HG03354 (cell line): ENCODE data around the gene SPATA31D1.
"Not testable (repeated sequence)": the region's sequence is repeated elsewhere in the genome, so short reads cannot be mapped to it uniquely, and the experiment has no call there.

Experiments used
- ATAC-seq: cut with Tn5 transposase; IDR thresholded peaks from one replicate; pipeline ENCODE4 v1.9.1; 2021; ENCODE audit warnings: mild to moderate bottlenecking; ENCODE audit not compliant: unreplicated experiment, poor library complexity, severe bottlenecking

The SPATA31D1 gene

GRCh38 chr9:81988472-81988871 is at the start of gene SPATA31D1:
Gene SPATA31D1, plus strand, starts transcription at chr9:81988772. Its CDS starts 47 bp downstream, at chr9:81988819.
- not testable (repeated sequence) for ATAC-seq

- not testable (repeated sequence) for ATAC-seq
Measured at GRCh38 chr9:81943393-81943792, 45.2 kb upstream of the SPATA31D1 start, which contains the start of gene SPATA31D3. Gene SPATA31D3, plus strand, starts transcription at chr9:81943500. Its CDS starts 86 bp downstream, at chr9:81943586.

- ATAC-seq: not testable (repeated sequence)
Measured at GRCh38 chr9:81948650-81949049, 39.9 kb upstream of the SPATA31D1 start.

GRCh38 chr9:81953096-81953495 is 35.5 kb upstream of the SPATA31D1 start:
- ATAC-seq: no peak

GRCh38 chr9:81955625-81956024 is 32.9 kb upstream of the SPATA31D1 start:
- ATAC-seq: no peak

- no peak for ATAC-seq
Measured at GRCh38 chr9:81964218-81965171, 24.1 kb upstream of the SPATA31D1 start.

GRCh38 chr9:81968026-81968425 is 20.5 kb upstream of the SPATA31D1 start:
- ATAC-seq: no peak

- ATAC-seq: no peak
Measured at GRCh38 chr9:81969971-81970370, 18.6 kb upstream of the SPATA31D1 start.

GRCh38 chr9:81971727-81972126 is 16.8 kb upstream of the SPATA31D1 start:
- ATAC-seq: no peak

GRCh38 chr9:81974764-81975163 is 13.8 kb upstream of the SPATA31D1 start:
- no peak for ATAC-seq

GRCh38 chr9:81976351-81976750 is 12.2 kb upstream of the SPATA31D1 start:
- ATAC-seq: no peak

- ATAC-seq: peak; percentile 92
Measured at GRCh38 chr9:81979196-81979595, 9.4 kb upstream of the SPATA31D1 start.

GRCh38 chr9:81980568-81980967 is 8.0 kb upstream of the SPATA31D1 start:
- no peak for ATAC-seq

- ATAC-seq: no peak
Measured at GRCh38 chr9:81981883-81982282, 6.7 kb upstream of the SPATA31D1 start.

- no peak for ATAC-seq
Measured at GRCh38 chr9:81984928-81985327, 3.6 kb upstream of the SPATA31D1 start.

GRCh38 chr9:81986051-81986450 is 2.5 kb upstream of the SPATA31D1 start:
- ATAC-seq: no peak

GRCh38 chr9:81989700-81990099 is 1.1 kb downstream of the SPATA31D1 start:
- no peak for ATAC-seq

GRCh38 chr9:81993656-81994055 is 5.1 kb downstream of the SPATA31D1 start:
- ATAC-seq: no peak

GRCh38 chr9:81999806-82000205 is 11.2 kb downstream of the SPATA31D1 start:
- no peak for ATAC-seq

- ATAC-seq: no peak
Measured at GRCh38 chr9:82010711-82011110, 22.1 kb downstream of the SPATA31D1 start.

- ATAC-seq: no peak
Measured at GRCh38 chr9:82011133-82011532, 22.6 kb downstream of the SPATA31D1 start.
